Stimulated activated CD8-positive, alpha-beta memory T cell treated with anti-CD3 and anti-CD28 coated beads, Interleukin-12 subunit alpha, Interleukin-12 subunit beta, amount 100 ng/mL, for 1 hour (primary cell): ENCODE results near the gene DECR2.
A peak's percentile ranks its signal among the peaks of the same experiment; 100 is the strongest.
"Not testable (repeated sequence)": the region's sequence is repeated elsewhere in the genome, so short reads cannot be mapped to it uniquely, and the experiment has no call there.

Source experiments
- DNase-seq: peaks from one replicate; pipeline ENCODE4 v3.0.0-alpha.2; 2020; ENCODE audit warnings: low read depth

DECR2 gene

DNA sequence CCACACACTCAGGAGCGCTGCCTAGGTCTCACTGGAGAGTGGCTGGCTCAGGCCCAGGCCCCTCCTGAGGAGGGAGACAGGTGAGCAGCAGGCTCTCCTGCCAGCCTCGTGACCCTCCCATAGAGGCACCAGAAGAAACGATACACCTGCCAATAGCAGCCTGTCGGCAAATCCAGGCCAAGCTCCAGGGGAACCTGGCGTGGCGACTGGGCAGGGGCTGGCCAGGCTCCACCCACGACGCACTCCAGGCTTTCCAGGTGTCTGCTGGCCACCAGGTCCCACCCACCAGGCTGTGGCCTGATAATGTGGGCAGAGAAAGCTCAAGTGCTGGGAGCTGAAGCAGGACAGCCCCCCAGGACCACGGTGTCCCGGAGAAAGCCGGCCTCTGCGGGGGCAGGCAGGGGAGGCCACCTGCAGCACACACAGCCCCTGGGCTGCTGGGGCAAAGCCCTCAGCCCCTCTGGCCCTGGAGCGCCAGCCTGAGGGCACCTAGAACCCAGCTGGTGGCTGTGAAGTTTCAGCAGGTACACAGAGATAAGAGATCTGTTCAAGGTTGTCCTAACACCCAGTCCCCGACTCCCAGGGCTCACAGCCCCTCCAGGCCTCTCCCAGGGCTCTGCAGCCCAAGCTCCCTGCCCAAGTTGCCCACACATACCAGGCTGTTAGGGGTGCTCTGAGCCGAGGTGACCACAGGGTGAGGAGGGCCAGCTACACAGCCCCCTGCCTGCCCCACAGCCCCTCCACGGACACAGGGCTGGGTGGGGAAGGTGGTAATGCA lies 22.3 kb upstream of the DECR2 start:
- no peak for DNase-seq

- DNase-seq, result no peak
Measured at GRCh38 chr16:379961-380761, 21.5 kb upstream of the DECR2 start.

GRCh38 chr16:380762-381011 lies 21.0 kb upstream of the DECR2 start:
- no peak for DNase-seq

DNA sequence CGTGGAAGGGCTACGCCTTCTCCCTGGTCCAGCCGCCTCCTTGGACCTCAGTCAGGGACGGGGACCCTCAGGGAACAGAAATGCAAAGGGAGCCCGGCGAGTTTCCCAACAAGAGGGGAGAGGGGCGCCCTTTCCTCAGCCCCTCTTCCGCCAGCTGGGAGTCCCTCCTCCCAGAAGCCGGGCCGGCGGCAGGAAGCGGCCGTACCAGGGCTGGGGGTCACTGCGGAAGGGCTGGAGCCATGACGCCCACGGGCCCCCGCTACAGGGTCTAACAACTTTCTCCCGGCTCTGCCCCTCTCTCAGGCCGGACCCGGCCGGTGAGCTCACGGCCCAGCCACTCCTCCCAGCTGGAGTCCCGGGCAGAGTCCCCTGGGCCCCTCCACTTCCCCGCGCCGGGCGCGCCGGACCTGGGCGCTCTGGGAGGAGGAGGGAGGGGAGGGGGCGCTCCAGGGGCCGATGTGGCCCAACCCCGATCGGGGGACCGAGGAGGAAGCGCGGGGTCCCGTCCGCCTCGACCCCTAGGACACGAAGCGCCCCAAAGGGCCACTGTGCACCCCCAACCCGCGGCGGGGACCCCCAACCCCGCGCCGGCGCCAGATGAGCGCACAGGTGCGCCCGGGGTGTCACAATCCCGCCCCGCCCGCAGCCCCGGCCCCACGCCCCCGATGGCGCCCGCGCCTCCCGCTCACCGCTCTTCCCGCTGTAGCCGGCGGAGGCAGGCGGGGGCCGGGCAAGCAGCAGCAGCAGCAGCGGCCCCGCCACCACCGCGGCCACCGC lies 20.5 kb upstream of the DECR2 start:
- no peak for DNase-seq

- DNase-seq, result peak; percentile 57
Measured at GRCh38 chr16:381789-382717, 19.6 kb upstream of the DECR2 start, which contains the start of gene PGAP6. TSS of gene PGAP6 (minus strand) at chr16:381978. CDS start at chr16:381821, 157 bp downstream.

DNA sequence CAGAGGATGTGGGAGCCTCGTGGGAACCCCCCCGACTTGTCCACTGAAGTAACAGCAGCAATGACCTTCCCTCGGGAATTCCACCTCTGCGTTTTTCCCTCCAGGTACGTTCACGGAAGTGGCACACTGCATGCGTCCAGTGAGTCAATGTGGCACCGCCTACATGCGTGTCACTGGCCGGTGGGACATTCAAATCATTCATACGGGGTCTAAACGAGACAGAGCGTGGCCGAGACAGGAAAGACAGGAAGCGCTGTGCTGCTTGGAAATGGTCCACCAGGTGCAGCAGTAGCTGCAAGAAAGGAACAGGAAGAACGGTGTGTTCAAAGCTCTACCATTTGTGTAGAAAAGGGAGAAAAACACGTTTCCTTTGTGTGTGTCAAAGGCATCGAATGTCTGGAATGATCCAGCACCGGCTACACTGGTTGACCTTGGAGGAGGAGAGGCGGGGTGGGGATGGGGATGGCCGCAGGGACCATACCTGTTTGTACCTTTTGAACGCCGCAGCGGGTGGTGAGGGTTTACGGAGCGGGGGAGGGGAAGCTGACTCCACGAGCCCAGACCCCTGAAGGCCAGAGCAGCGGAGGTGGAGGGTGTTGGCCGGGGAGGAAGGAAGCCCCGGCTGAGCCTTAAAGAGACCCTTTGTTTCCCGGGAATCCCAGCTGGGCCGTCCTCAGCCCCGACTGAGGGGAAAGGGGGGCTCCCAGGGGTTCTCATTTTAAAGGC lies 18.2 kb upstream of the DECR2 start:
- DNase-seq, result peak; percentile 22

GRCh38 chr16:386641-387156 lies 15.0 kb upstream of the DECR2 start:
- no peak for DNase-seq

- not testable (repeated sequence) for DNase-seq
Measured at GRCh38 chr16:387761-388666, 13.7 kb upstream of the DECR2 start.

DNA sequence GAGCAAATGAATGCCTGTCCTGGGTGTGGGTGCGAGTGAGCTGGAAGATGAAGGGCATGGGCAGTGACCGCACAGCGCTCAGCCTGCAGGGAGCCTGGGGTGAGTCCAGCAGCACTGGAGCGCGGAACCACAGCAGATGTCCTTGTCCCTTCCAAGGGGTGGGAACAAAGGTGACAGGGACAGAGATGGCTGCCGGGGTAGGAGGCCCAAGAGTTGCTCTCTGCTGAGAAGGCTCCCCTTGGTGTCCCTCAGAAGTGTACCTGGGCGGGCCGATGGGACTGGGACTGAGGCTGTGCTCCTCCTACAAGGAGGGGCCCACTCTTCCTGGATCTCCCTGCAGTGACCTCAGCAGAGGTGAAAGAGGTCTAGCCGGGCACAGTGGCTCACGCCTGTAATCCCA lies 12.3 kb upstream of the DECR2 start:
- DNase-seq, result no peak

GRCh38 chr16:391885-392335 lies 9.8 kb upstream of the DECR2 start:
- DNase-seq, result peak; percentile 55

DNA sequence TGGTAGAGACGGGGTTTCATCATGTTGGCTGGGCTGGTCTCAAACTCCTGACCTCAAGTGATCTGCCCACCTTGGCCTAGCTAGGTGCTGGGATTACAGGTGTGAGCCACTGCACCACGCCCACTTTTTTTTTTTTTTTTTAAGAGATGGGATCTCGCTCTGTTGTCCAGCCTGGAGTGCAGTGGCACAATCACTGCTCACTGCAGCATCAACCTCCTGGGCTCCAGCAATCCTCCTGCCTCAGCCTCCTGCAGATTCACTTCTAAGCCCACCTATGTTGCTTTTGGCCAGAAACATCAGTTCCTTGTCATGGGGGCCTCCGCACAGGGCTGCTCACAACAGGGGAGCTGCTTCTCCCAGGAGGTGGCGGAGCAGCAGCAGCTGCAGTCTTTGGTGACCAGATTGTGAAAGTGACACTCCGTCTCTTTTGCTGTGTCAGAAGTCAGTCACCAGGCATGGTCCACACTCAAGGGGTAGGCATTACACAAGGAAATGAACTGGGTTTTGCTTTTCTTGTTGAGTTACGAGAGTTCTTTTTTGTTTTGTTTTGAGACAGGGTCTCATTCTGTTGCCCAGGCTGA lies 9.1 kb upstream of the DECR2 start:
- no peak for DNase-seq

DNA sequence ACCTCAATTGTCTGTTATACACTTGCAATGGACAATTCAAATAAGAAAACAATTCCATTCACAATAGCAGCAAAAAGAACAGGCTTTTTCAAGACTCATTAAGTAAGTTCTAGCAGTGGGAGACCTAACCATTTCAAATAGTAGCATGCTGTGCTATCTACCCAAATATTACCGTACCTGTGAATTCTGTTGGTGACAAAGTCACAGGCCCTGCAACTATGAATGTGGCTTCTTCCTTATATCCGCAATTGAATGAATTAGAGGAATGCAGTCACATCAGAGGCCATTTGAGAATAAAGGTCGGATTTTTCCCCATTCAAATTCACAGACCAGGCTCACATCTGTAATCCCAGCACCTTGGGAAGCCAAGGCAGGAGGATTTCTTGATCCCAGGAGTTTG lies 5.5 kb upstream of the DECR2 start:
- DNase-seq, result no peak

DNA sequence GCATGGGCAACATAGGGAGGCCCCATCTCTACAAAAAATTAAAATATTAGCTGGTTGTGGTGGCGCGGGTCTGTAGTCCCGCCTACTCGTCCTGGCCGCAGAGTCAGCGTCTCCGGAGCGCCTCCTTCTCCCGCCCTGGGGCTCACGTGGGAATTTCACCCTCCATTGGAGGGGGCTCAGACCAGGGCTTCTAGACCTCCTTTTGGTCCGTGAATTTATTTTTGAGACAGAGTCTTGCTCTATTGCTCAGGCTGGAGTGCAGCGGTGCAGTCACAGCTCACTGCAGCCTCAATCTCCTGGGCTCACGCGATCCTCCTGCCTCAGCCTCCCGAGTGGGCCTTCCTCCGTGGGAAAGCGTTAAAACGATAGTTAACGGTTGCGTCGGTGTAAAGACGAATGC lies 5.1 kb upstream of the DECR2 start:
- DNase-seq, result no peak

- no peak for DNase-seq
Measured at GRCh38 chr16:397135-397661, 4.5 kb upstream of the DECR2 start, which contains the start of gene NME4. TSS of gene NME4 (plus strand) at chr16:397199. CDS start at chr16:397223, 24 bp downstream.

DNA sequence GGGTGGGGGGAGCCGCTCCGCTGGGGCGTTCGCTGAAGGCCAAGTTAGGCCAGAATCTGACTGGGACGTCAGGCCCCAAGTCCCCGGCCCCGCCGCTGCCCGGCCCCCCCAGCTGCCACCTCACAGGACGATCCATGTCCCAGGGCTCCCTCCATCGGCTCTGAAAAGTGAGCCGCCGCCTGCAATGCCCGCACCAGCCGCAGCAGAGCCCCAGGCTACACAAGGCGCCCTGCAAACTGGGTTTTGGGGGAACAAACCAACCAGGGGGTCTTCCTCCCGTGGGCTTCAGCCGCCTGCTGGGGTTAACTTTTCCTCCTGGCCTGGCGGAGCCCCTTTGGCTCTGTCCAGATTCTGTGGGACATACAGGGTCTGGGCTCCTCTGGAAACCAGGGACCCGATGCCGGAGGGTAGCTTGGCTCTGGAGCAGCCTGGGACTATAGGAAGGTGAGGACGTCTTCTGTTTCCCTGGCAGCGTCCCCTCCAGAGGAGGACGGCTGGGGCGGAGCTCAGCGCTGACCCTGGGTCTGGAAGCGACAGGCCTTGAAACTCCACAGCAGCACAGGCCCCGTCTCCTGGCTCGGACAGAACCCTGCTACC lies 3.9 kb upstream of the DECR2 start:
- DNase-seq, result no peak

- DNase-seq, result no peak
Measured at GRCh38 chr16:398561-399339, 2.9 kb upstream of the DECR2 start.

DNA sequence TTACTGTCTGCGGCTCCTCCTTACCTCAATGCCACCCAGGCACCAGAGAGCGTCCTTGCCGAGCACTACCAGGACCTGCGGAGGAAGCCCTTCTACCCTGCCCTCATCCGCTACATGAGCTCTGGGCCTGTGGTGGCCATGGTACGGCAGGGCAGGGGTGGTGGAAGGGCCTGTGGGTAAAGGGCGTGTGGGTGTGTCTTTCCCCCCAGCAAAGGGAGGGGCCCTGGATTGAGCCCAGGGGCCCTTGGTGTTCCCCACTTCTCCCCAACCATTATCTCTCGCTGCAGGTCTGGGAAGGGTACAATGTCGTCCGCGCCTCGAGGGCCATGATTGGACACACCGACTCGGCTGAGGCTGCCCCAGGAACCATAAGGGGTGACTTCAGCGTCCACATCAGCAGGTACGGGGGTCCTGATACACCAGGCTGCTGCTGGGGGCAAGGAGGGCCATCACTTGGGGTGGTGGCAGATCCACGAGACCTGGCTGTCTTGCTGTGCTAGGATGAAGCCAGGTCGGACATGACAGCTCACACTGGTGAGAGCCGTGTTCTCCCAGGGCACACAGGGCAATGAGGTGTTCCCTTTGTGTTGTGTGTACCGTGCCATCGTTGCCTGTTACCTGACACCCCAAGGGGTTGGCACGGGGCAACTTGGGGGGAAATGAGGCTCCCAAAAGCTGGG lies 2.2 kb upstream of the DECR2 start:
- no peak for DNase-seq
